OCI-LY7 (cell line): Measurements from ENCODE around the gene MCTP2. TPM values are rescaled to one million over a fixed set of nuclear protein-coding genes. Genes with fewer than 3 reads are reported as not detected.

Experiments
- BruUV-seq: library from RNA; stranded (reverse); fragments of 400-500 nt; replicated peaks from 2 replicates; lab custom pipeline; 2021; lab: Mats Ljungman, UMichigan
- CTCF ChIA-PET: fragments of 300-600 bp; sonication (Branson Sonifier 250); formaldehyde crosslinking; loops from one replicate; lab custom pipeline; 2022; ENCODE audit warnings: antibody characterized with exemption; ENCODE audit not compliant: unreplicated experiment; lab: Charles Lee
- POLR2A ChIA-PET: fragments of 300-600 bp; sonication (Branson Sonifier 250); formaldehyde crosslinking; loops from one replicate; lab custom pipeline; 2022; ENCODE audit warnings: antibody characterized with exemption; lab: Charles Lee
- DNase-seq: peaks from one replicate; pipeline ENCODE4 v3.0.0-alpha.2; 2015; ENCODE audit warnings: low spot score
- H2AFZ ChIP-seq: fragments of 200-600 bp; sonication (generic), shearing (Covaris generic); 2 replicates; pipeline ENCODE4 v1.6.1; 2014; ENCODE audit warnings: mild to moderate bottlenecking, antibody characterized with exemption, low read length, moderate library complexity
- H3K27ac ChIP-seq: fragments of 200-600 bp; sonication (generic); 2 replicates; pipeline ENCODE4 v1.5.1; 2014; ENCODE audit warnings: mixed run types, low read depth, mild to moderate bottlenecking, moderate library complexity, low read length, inconsistent platforms; ENCODE audit not compliant: poor library complexity, severe bottlenecking
- H3K36me3 ChIP-seq: fragments of 200-600 bp; sonication (generic); 2 replicates; pipeline ENCODE4 v1.6.1; 2014; ENCODE audit warnings: mild to moderate bottlenecking, antibody characterized with exemption, low read length, moderate library complexity, mixed read lengths; ENCODE audit not compliant: insufficient read depth
- H3K4me1 ChIP-seq: fragments of 200-600 bp; sonication (generic); 2 replicates; pipeline ENCODE4 v1.5.1; 2014; ENCODE audit warnings: mild to moderate bottlenecking, low read length; ENCODE audit not compliant: insufficient read depth, poor library complexity, severe bottlenecking
- H3K4me2 ChIP-seq: fragments of 200-600 bp; sonication (generic); 2 replicates; pipeline ENCODE4 v1.6.1; 2014; ENCODE audit warnings: mild to moderate bottlenecking, low read length
- H3K4me3 ChIP-seq: fragments of 200-600 bp; sonication (generic); 2 replicates; pipeline ENCODE4 v1.5.1; 2014; ENCODE audit warnings: mild to moderate bottlenecking, low read depth, low read length; ENCODE audit not compliant: poor library complexity, severe bottlenecking
- H3K79me2 ChIP-seq: fragments of 200-600 bp; sonication (generic); 2 replicates; pipeline ENCODE4 v1.6.1; 2016; ENCODE audit warnings: low read depth, mild to moderate bottlenecking, low read length, moderate library complexity, mixed read lengths; ENCODE audit not compliant: insufficient read depth
- H3K9me2 ChIP-seq: fragments of 200-600 bp; sonication (generic); 2 replicates; pipeline ENCODE4 v1.6.1; 2016; ENCODE audit warnings: mild to moderate bottlenecking, low read length, mixed read lengths; ENCODE audit not compliant: insufficient read depth
- H3K9me3 ChIP-seq: fragments of 200-600 bp; sonication (generic); 2 replicates; pipeline ENCODE4 v1.6.1; 2014; ENCODE audit warnings: mild to moderate bottlenecking, mixed run types, low read length, mixed read lengths
- H4K20me1 ChIP-seq: fragments of 200-600 bp; sonication (generic); 2 replicates; pipeline ENCODE4 v1.6.1; 2014; ENCODE audit warnings: mild to moderate bottlenecking, antibody characterized with exemption, low read length, moderate library complexity, mixed read lengths; ENCODE audit not compliant: insufficient read depth
- CTCF ChIP-seq: fragments of 200-600 bp; sonication (generic); conservative IDR thresholded peaks from 2 replicates; pipeline ENCODE4 v1.5.1; 2014; ENCODE audit warnings: mild to moderate bottlenecking, antibody characterized with exemption, low read length, moderate library complexity, mixed read lengths
- EZH2phosphoT487 ChIP-seq: fragments of 200-600 bp; sonication (generic); IDR thresholded peaks from 2 replicates; pipeline ENCODE4 v1.6.1; 2018; ENCODE audit warnings: low read depth, borderline replicate concordance, mild to moderate bottlenecking, mixed run types, antibody characterized with exemption, low read length, moderate library complexity, mixed read lengths
- intact Hi-C: fragments of 100-400 bp; cut with micrococcal nuclease; formaldehyde crosslinking; loops from one replicate; pipeline ENCODE4 v1.10.0; 2022; ENCODE audit not compliant: unreplicated experiment
- total RNA-seq, 2 experiments: library from RNA; depleted of rRNA in 1 of 2; stranded (reverse); fragments of >200 nt in 1 of 2; shearing (Covaris generic) in 1 of 2; gene quantifications; 2 replicates each; pipeline ENCODE4 v1.2.3, GENCODE V29; 2014 to 2022

MCTP2 gene
- total RNA-seq, 2 experiments from 2014 or later = 73.2 to 90.6 TPM

DNA sequence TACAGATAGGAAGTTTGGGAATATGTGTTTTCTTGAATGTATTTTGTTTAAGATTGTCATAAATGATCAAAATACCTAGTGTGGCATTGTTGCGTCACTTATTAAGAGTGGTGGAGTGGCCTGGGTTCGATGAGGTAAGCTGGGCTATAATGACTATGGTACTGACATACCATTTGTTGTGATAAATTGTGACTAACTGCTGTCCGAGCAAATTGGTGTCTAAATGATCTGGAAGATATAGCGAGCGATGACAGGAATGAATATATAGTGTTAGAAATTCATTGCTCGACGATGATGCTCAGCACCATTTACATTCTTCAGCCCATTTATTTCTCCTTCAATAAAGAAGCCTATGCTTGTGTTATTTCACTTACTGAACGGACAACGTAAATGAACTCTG, 123.3 kb downstream of the MCTP2 start:
- Histone ChIP-seq H3K27ac (no peak overlapping the region), H3K9me3 (no peaks in the 10 kb centered on the region), H3K79me2 (no peaks in the 10 kb centered on the region), H3K4me1 (no peaks in the 10 kb centered on the region), H4K20me1 (no peaks in the 10 kb centered on the region), H3K4me2 (no peak overlapping the region), H3K4me3 (no peak overlapping the region), H3K36me3 (peaks cover 46% of the 10 kb centered on the region), H3K9me2 (no peaks in the 10 kb centered on the region), H2AFZ (no peak overlapping the region)
- no peak for DNase-seq
- BruUV-seq = no TSS peak
- intact Hi-C loops = no loop called here
- CTCF ChIA-PET = no interaction called here
- POLR2A ChIA-PET = no interaction called here
- no peak for TF ChIP-seq CTCF
- TF ChIP-seq EZH2phosphoT487 = no peak

- Histone ChIP-seq H4K20me1 (no peaks in the 10 kb centered on the region), H3K79me2 (no peaks in the 10 kb centered on the region), H2AFZ (no peak overlapping the region), H3K9me2 (no peaks in the 10 kb centered on the region), H3K27ac (no peak overlapping the region), H3K4me1 (no peaks in the 10 kb centered on the region), H3K4me3 (no peak overlapping the region), H3K9me3 (no peaks in the 10 kb centered on the region), H3K36me3 (peaks cover 51% of the 10 kb centered on the region), H3K4me2 (no peak overlapping the region)
- DNase-seq = no peak
- intact Hi-C loops = no loop called here
- CTCF ChIA-PET = no interaction called here
- POLR2A ChIA-PET = interaction anchor here (0.5 kb wide), 1 partner anchor 25 kb away, joined by 3 read pairs; no protein-coding TSS in a partner anchor
- BruUV-seq = no TSS peak
- no peak for TF ChIP-seq EZH2phosphoT487
- no peak for TF ChIP-seq CTCF
Measured at GRCh38 chr15:94359716-94360115, 128.4 kb downstream of the MCTP2 start.

DNA sequence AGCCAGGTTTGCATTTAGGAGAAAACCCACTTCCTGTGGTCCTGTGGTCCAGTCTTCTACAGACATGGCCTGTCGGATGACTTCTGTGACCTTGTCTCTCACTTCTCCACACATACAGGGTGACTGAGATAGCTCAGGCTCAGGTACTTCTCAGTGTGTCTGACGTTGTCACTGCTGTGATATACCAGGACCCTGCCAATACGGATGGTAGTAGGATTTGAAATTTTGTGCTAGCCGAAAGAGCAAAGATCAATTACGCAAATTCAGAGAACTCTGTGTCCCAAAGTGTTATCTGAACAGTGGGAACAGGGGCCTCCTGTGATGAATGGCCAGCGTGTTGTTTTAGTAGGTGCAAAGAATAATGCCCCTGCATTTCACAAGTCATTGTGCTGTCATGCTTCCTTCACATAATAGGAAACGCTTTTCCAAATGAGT, 128.9 kb downstream of the MCTP2 start:
- no TSS peak for BruUV-seq
- H3K4me2 ChIP-seq = no peak overlapping the region
- no peak overlapping the region for H2AFZ ChIP-seq
- H3K9me2 ChIP-seq = no peaks in the 10 kb centered on the region
- H3K9me3 ChIP-seq = no peaks in the 10 kb centered on the region
- ChIA-PET CTCF (no interaction called here), POLR2A (interaction anchor here (0.5 to 0.8 kb wide), 4 partner anchors 19 to 1596 kb away, joined by 3 to 6 read pairs (median 3); no protein-coding TSS in a partner anchor)
- peaks cover 50% of the 10 kb centered on the region for H3K36me3 ChIP-seq
- no peak overlapping the region for H3K4me3 ChIP-seq
- no peak for DNase-seq
- intact Hi-C loops = no loop called here
- H3K79me2 ChIP-seq = no peaks in the 10 kb centered on the region
- TF ChIP-seq EZH2phosphoT487 (no peak), CTCF (no peak)
- no peak overlapping the region for H3K27ac ChIP-seq
- H3K4me1 ChIP-seq = no peaks in the 10 kb centered on the region
- H4K20me1 ChIP-seq = no peaks in the 10 kb centered on the region
